ENCODE measurements around the gene MORC1.

- TF ChIP-seq YY1 (IDR thresholded peaks at IDR 0.05; ENCODE audit: insufficient read depth, insufficient read length), result no peak
- TF ChIP-seq ZNF274 (IDR thresholded peaks at IDR 0.05; ENCODE audit: low read depth, low read length), result no peak
Measured at GRCh38 chr3:108970561-108970960, 147.4 kb downstream of the MORC1 start.
